H9 (cell line): ENCODE results near the gene PRR14. TPM values are rescaled to one million over a fixed set of nuclear protein-coding genes. Genes with fewer than 3 reads are reported as not detected.

ENCODE experiments used
- DNase-seq: peaks from one replicate; pipeline ENCODE4 v3.0.0-alpha.2; 2017
- H2AFZ ChIP-seq: one replicate; pipeline ENCODE4 v1.6.1; 2013; ENCODE audit warnings: mild to moderate bottlenecking, low read length, control low read depth, moderate library complexity
- H2AK5ac ChIP-seq: 2 replicates; pipeline ENCODE4 v1.6.1; 2013; ENCODE audit warnings: low read length, control low read depth, mixed read lengths; ENCODE audit not compliant: insufficient read length
- H2BK120ac ChIP-seq: one replicate; pipeline ENCODE4 v1.6.1; 2013; ENCODE audit warnings: low read depth, mild to moderate bottlenecking, low read length, control low read depth, inconsistent platforms; ENCODE audit not compliant: poor library complexity, severe bottlenecking
- H2BK12ac ChIP-seq: 2 replicates; pipeline ENCODE4 v1.6.1; 2013; ENCODE audit warnings: low read length, control low read depth, mixed read lengths, low read depth; ENCODE audit not compliant: insufficient read length
- H2BK15ac ChIP-seq: 2 replicates; pipeline ENCODE4 v1.6.1; 2013; ENCODE audit warnings: low read depth, low read length, control low read depth
- H2BK20ac ChIP-seq: one replicate; pipeline ENCODE4 v1.6.1; 2013; ENCODE audit warnings: low read depth, mild to moderate bottlenecking, low read length, control low read depth, inconsistent platforms; ENCODE audit not compliant: poor library complexity, severe bottlenecking
- H2BK5ac ChIP-seq: 2 replicates; pipeline ENCODE4 v1.6.1; 2013; ENCODE audit warnings: low read length, control low read depth, mixed read lengths; ENCODE audit not compliant: insufficient read length
- H3K14ac ChIP-seq: 2 replicates; pipeline ENCODE4 v1.6.1; 2013; ENCODE audit warnings: low read length, control low read depth; ENCODE audit not compliant: insufficient read depth
- H3K18ac ChIP-seq: 2 replicates; pipeline ENCODE4 v1.6.1; 2013; ENCODE audit warnings: low read depth, mild to moderate bottlenecking, mixed read lengths, low read length, control low read depth; ENCODE audit not compliant: insufficient read length
- H3K23ac ChIP-seq: 2 replicates; pipeline ENCODE4 v1.6.1; 2013; ENCODE audit warnings: low read length, control low read depth, mixed read lengths, low read depth; ENCODE audit not compliant: insufficient read length
- H3K23me2 ChIP-seq: 2 replicates; pipeline ENCODE4 v1.6.1; 2013; ENCODE audit warnings: low read depth, mild to moderate bottlenecking, mixed read lengths, low read length, control low read depth; ENCODE audit not compliant: insufficient read length, poor library complexity, severe bottlenecking
- H3K27ac ChIP-seq: 2 replicates; pipeline ENCODE4 v1.5.1; 2013; ENCODE audit warnings: low read length, control low read depth, mixed read lengths, low read depth; ENCODE audit not compliant: insufficient read length
- H3K27me3 ChIP-seq: 2 replicates; pipeline ENCODE4 v1.6.1; 2013; ENCODE audit warnings: low read length, control low read depth, inconsistent platforms; ENCODE audit not compliant: insufficient read depth
- H3K4ac ChIP-seq: 2 replicates; pipeline ENCODE4 v1.6.1; 2013; ENCODE audit warnings: low read depth, mild to moderate bottlenecking, control low read depth, inconsistent platforms, low read length, moderate library complexity
- H3K4me1 ChIP-seq: 2 replicates; pipeline ENCODE4 v1.6.1; 2013; ENCODE audit warnings: low read length, control low read depth, inconsistent platforms; ENCODE audit not compliant: insufficient read depth
- H3K4me2 ChIP-seq: 2 replicates; pipeline ENCODE4 v1.6.1; 2013; ENCODE audit warnings: low read length, control low read depth, mixed read lengths; ENCODE audit not compliant: insufficient read length, insufficient read depth
- H3K56ac ChIP-seq: 2 replicates; pipeline ENCODE4 v1.6.1; 2013; ENCODE audit warnings: low read depth, mild to moderate bottlenecking, mixed read lengths, low read length, control low read depth; ENCODE audit not compliant: insufficient read length
- H3K79me1 ChIP-seq: 2 replicates; pipeline ENCODE4 v1.6.1; 2013; ENCODE audit warnings: low read depth, mild to moderate bottlenecking, moderate library complexity, low read length, control low read depth, inconsistent platforms; ENCODE audit not compliant: insufficient read depth, poor library complexity, severe bottlenecking
- H3K79me2 ChIP-seq: 2 replicates; pipeline ENCODE4 v1.6.1; 2013; ENCODE audit warnings: low read length, control low read depth, inconsistent platforms; ENCODE audit not compliant: insufficient read depth
- H3K9ac ChIP-seq: 2 replicates; pipeline ENCODE4 v1.6.1; 2013; ENCODE audit warnings: low read length, control low read depth, mixed read lengths; ENCODE audit not compliant: insufficient read length; ENCODE audit errors: extremely low read depth
- H3K9me3 ChIP-seq: one replicate; pipeline ENCODE4 v1.6.1; 2013; ENCODE audit warnings: low read depth, low read length, inconsistent platforms; ENCODE audit not compliant: control insufficient read depth
- H3T11ph ChIP-seq: one replicate; pipeline ENCODE4 v1.6.1; 2013; ENCODE audit warnings: mild to moderate bottlenecking, low read length, control low read depth, inconsistent platforms
- H4K20me1 ChIP-seq: one replicate; pipeline ENCODE4 v1.6.1; 2013; ENCODE audit not compliant: control insufficient read depth, insufficient read length, insufficient read depth
- H4K5ac ChIP-seq: 2 replicates; pipeline ENCODE4 v1.6.1; 2013; ENCODE audit warnings: low read depth, mild to moderate bottlenecking, mixed read lengths, low read length, control low read depth; ENCODE audit not compliant: insufficient read length
- H4K8ac ChIP-seq: replicated peaks from 2 replicates; pipeline ENCODE4 v1.6.1; 2013; ENCODE audit warnings: low read length, control low read depth, mixed read lengths, low read depth; ENCODE audit not compliant: insufficient read length
- H4K91ac ChIP-seq: 2 replicates; pipeline ENCODE4 v1.6.1; 2013; ENCODE audit warnings: low read depth, mild to moderate bottlenecking, moderate library complexity, mixed read lengths, low read length, control low read depth; ENCODE audit not compliant: insufficient read length
- H3K27ac Mint-ChIP-seq, 3 experiments: 2 replicates in 2 of 3; 3 replicates in 1 of 3; pipeline ENCODE4 v1.8.0; 2020 to 2021; ENCODE audit warnings: mixed read lengths in 3 of 3, mild to moderate bottlenecking in 1 of 3, moderate library complexity in 1 of 3
- H3K27me3 Mint-ChIP-seq: 2 replicates; pipeline ENCODE4 v1.8.0; 2021; ENCODE audit warnings: low read depth, mild to moderate bottlenecking, moderate library complexity, mixed read lengths
- H3K36me3 Mint-ChIP-seq, 3 experiments: 2 replicates in 2 of 3; 3 replicates in 1 of 3; pipeline ENCODE4 v1.8.0; 2020 to 2021; ENCODE audit warnings: low read depth in 3 of 3, mixed read lengths in 3 of 3; ENCODE audit not compliant: insufficient read depth in 1 of 3
- H3K4me1 Mint-ChIP-seq, 2 experiments: 2 replicates each; pipeline ENCODE4 v1.8.0; 2020; ENCODE audit warnings: mixed read lengths in 2 of 2
- H3K4me3 Mint-ChIP-seq, 2 experiments: 2 replicates in 1 of 2; 3 replicates in 1 of 2; pipeline ENCODE4 v1.8.0; 2020 to 2021; ENCODE audit warnings: mild to moderate bottlenecking in 2 of 2, mixed read lengths in 2 of 2, moderate library complexity in 1 of 2
- H3K9me3 Mint-ChIP-seq, 2 experiments: 2 replicates in 1 of 2; 3 replicates in 1 of 2; pipeline ENCODE4 v1.8.0; 2020; ENCODE audit warnings: mild to moderate bottlenecking in 2 of 2, mixed read lengths in 2 of 2, moderate library complexity in 1 of 2
- CTCF ChIP-seq: fragments of 200-600 bp; sonication (generic); conservative IDR thresholded peaks from 3 replicates; pipeline ENCODE4 v1.8.0; 2021; ENCODE audit warnings: antibody characterized with exemption, mild to moderate bottlenecking
- WGBS: extraction: QIAGEN DNeasy Blood & Tissue Kit; methylation state at CpG from one replicate; pipeline ENCODE4 v1.1.7; 2013; ENCODE audit warnings: missing lambda C conversion rate, low lambda C conversion rate, mixed read lengths; ENCODE audit not compliant: insufficient read length; ENCODE audit errors: extremely low coverage; 5-methylcytosine and 5-hydroxymethylcytosine counted together
- total RNA-seq: library from RNA; stranded (reverse); gene quantifications from 2 replicates; pipeline ENCODE4 v1.2.1, GENCODE V29; 2021

Gene PRR14
- total RNA-seq, 1 experiment from 2014 or later: 11.6 TPM

- H2AK5ac ChIP-seq: no peak overlapping the region
- H2BK12ac ChIP-seq: no peak overlapping the region
- no peaks in the 10 kb centered on the region for H3K27me3 ChIP-seq
- no peak overlapping the region for H4K8ac ChIP-seq
- Mint-ChIP-seq H3K36me3 (no peaks in the 10 kb centered on the region), H3K9me3 (no peaks in the 10 kb centered on the region), H3K27ac (no peak overlapping the region), H3K4me1 (peaks cover 12 to 13% of the 10 kb centered on the region in 2 experiments), H3K4me3 (no peak overlapping the region), H3K27me3 (peaks cover 22% of the 10 kb centered on the region)
- no peak overlapping the region for H2BK5ac ChIP-seq
- H3K14ac ChIP-seq: no peak overlapping the region
- no peak overlapping the region for H2BK20ac ChIP-seq
- no peak overlapping the region for H3K18ac ChIP-seq
- no peak overlapping the region for H3T11ph ChIP-seq
- H3K79me2 ChIP-seq: no peaks in the 10 kb centered on the region
- H3K9ac ChIP-seq: no peak overlapping the region
- H3K9me3 ChIP-seq: no peaks in the 10 kb centered on the region
- H3K23ac ChIP-seq: no peak overlapping the region
- H3K4ac ChIP-seq: no peak overlapping the region
- no peak overlapping the region for H3K27ac ChIP-seq
- no CpG with 5 or more reads among the region's 9 CpGs for WGBS
- TF ChIP-seq CTCF: no peak
- no peaks in the 10 kb centered on the region for H3K23me2 ChIP-seq
- H3K79me1 ChIP-seq: no peaks in the 10 kb centered on the region
- no peak overlapping the region for H4K91ac ChIP-seq
- DNase-seq: no peak
- no peak overlapping the region for H3K56ac ChIP-seq
- H3K4me1 ChIP-seq: no peaks in the 10 kb centered on the region
- no peak overlapping the region for H2AFZ ChIP-seq
- H3K4me2 ChIP-seq: no peak overlapping the region
- no peak overlapping the region for H2BK120ac ChIP-seq
- no peak overlapping the region for H2BK15ac ChIP-seq
- no peaks in the 10 kb centered on the region for H4K20me1 ChIP-seq
- H4K5ac ChIP-seq: no peak overlapping the region
Measured at GRCh38 chr16:30626236-30626635, 24.5 kb upstream of the PRR14 start.
